GM11168 (cell line): Measurements from ENCODE around the gene CHTF8.

Experiments used
- in situ Hi-C: fragments of 300-500 bp; cut with MboI; formaldehyde crosslinking; loops from one replicate; pipeline ENCODE4 v1.12.0; 2022; ENCODE audit warnings: low sequenced_read_pairs; ENCODE audit not compliant: unreplicated experiment

Gene CHTF8

GRCh38 chr16:69115361-69115760, 17.0 kb downstream of the CHTF8 start:
- in situ Hi-C loops = loop anchor here (10.0 to 25.0 kb wide), 2 partner anchors 403 to 591 kb away; no protein-coding TSS in a partner anchor

GRCh38 chr16:69114976-69115355, 17.4 kb downstream of the CHTF8 start:
- in situ Hi-C loops = loop anchor here (10.0 to 25.0 kb wide), 2 partner anchors 403 to 590 kb away; no protein-coding TSS in a partner anchor

GRCh38 chr16:69114346-69114975, 17.9 kb downstream of the CHTF8 start:
- in situ Hi-C loops = loop anchor here (10.0 to 25.0 kb wide), 2 partner anchors 402 to 590 kb away; no protein-coding TSS in a partner anchor

GRCh38 chr16:69113216-69113615, 19.2 kb downstream of the CHTF8 start:
- in situ Hi-C loops = loop anchor here (10.0 to 25.0 kb wide), 2 partner anchors 401 to 588 kb away; no protein-coding TSS in a partner anchor

GRCh38 chr16:69112285-69113129, 19.9 kb downstream of the CHTF8 start:
- in situ Hi-C loops = loop anchor here (10.0 to 25.0 kb wide), 2 partner anchors 400 to 588 kb away; no protein-coding TSS in a partner anchor

- in situ Hi-C loops = loop anchor here (10.0 to 25.0 kb wide), 2 partner anchors 400 to 587 kb away; no protein-coding TSS in a partner anchor
Observed at GRCh38 chr16:69111876-69112230, 20.5 kb downstream of the CHTF8 start.

GRCh38 chr16:69111216-69111875, 21.0 kb downstream of the CHTF8 start:
- in situ Hi-C loops = loop anchor here (10.0 to 25.0 kb wide), 2 partner anchors 399 to 587 kb away; no protein-coding TSS in a partner anchor

- in situ Hi-C loops = loop anchor here (10.0 to 25.0 kb wide), 2 partner anchors 398 to 586 kb away; no protein-coding TSS in a partner anchor
Observed at GRCh38 chr16:69110406-69110805, 22.0 kb downstream of the CHTF8 start.

- in situ Hi-C loops = loop anchor here (10.0 to 25.0 kb wide), 2 partner anchors 397 to 585 kb away; no protein-coding TSS in a partner anchor
Observed at GRCh38 chr16:69109486-69110270, 22.7 kb downstream of the CHTF8 start.

- in situ Hi-C loops = loop anchor here (25.0 kb wide), 1 partner anchor 397 kb away; no protein-coding TSS in a partner anchor
Observed at GRCh38 chr16:69108905-69109252, 23.5 kb downstream of the CHTF8 start.

GRCh38 chr16:69108064-69108904, 24.1 kb downstream of the CHTF8 start:
- in situ Hi-C loops = loop anchor here (25.0 kb wide), 1 partner anchor 396 kb away; no protein-coding TSS in a partner anchor

- in situ Hi-C loops = loop anchor here (25.0 kb wide), 1 partner anchor 395 kb away; no protein-coding TSS in a partner anchor
Observed at GRCh38 chr16:69107316-69107962, 24.9 kb downstream of the CHTF8 start.

GRCh38 chr16:69106491-69107315, 25.7 kb downstream of the CHTF8 start:
- in situ Hi-C loops = loop anchor here (25.0 kb wide), 1 partner anchor 394 kb away; no protein-coding TSS in a partner anchor

GRCh38 chr16:69105501-69106361, 26.7 kb downstream of the CHTF8 start, which contains the start of gene HAS3:
Gene HAS3, plus strand, starts transcription at chr16:69105653. Its CDS starts 3,743 bp downstream, at chr16:69109396.
- in situ Hi-C loops = loop anchor here (25.0 kb wide), 1 partner anchor 393 kb away; no protein-coding TSS in a partner anchor

- in situ Hi-C loops = loop anchor here (25.0 kb wide), 1 partner anchor 388 kb away; no protein-coding TSS in a partner anchor
Observed at GRCh38 chr16:69100071-69100691, 32.2 kb downstream of the CHTF8 start.

GRCh38 chr16:69095193-69095592, 37.2 kb downstream of the CHTF8 start:
- in situ Hi-C loops = no loop called here
